D721Med (cell line): ENCODE measurements around the gene PHTF1.
"Not testable (repeated sequence)": the region's sequence is repeated elsewhere in the genome, so short reads cannot be mapped to it uniquely, and the experiment has no call there.

Experiments
- DNase-seq: peaks from one replicate; pipeline ENCODE4 v3.0.0; 2011; ENCODE audit warnings: low spot score; ENCODE audit not compliant: insufficient read length
- FAIRE-seq: peaks from 2 replicates; lab custom pipeline; 2011; peaks lifted over from hg19 to GRCh38; lab: Jason Lieb, UNC
- CTCF ChIP-seq: IDR thresholded peaks from 2 replicates; pipeline ENCODE4 v1.5.1; 2012; ENCODE audit warnings: mild to moderate bottlenecking, control low read depth; ENCODE audit not compliant: insufficient read depth; ENCODE audit errors: missing control alignments

Gene PHTF1

GRCh38 chr1:113761937-113762336, 2.7 kb upstream of the PHTF1 start:
- no peak for DNase-seq
- FAIRE-seq, result no peak
- TF ChIP-seq CTCF, result no peak

GRCh38 chr1:113760102-113761080, 1.1 kb upstream of the PHTF1 start:
- no peak for TF ChIP-seq CTCF
- no peak for DNase-seq
- no peak for FAIRE-seq

GRCh38 chr1:113758631-113759332, 504 bp downstream of the PHTF1 start:
- FAIRE-seq (no peak), DNase-seq (no peak)
- TF ChIP-seq CTCF, result no peak

GRCh38 chr1:113756461-113756860, 2.8 kb downstream of the PHTF1 start:
- FAIRE-seq (no peak), DNase-seq (no peak)
- no peak for TF ChIP-seq CTCF

GRCh38 chr1:113753333-113753732, 6.0 kb downstream of the PHTF1 start:
- not testable (repeated sequence) for DNase-seq, FAIRE-seq

- no peak for TF ChIP-seq CTCF
- FAIRE-seq (no peak), DNase-seq (no peak)
Measured at GRCh38 chr1:113751516-113751915, 7.8 kb downstream of the PHTF1 start.

GRCh38 chr1:113751114-113751513, 8.2 kb downstream of the PHTF1 start:
- DNase-seq, result no peak
- no peak for FAIRE-seq
- no peak for TF ChIP-seq CTCF
